ENCODE results near the gene WFDC2.

The WFDC2 gene

DNA sequence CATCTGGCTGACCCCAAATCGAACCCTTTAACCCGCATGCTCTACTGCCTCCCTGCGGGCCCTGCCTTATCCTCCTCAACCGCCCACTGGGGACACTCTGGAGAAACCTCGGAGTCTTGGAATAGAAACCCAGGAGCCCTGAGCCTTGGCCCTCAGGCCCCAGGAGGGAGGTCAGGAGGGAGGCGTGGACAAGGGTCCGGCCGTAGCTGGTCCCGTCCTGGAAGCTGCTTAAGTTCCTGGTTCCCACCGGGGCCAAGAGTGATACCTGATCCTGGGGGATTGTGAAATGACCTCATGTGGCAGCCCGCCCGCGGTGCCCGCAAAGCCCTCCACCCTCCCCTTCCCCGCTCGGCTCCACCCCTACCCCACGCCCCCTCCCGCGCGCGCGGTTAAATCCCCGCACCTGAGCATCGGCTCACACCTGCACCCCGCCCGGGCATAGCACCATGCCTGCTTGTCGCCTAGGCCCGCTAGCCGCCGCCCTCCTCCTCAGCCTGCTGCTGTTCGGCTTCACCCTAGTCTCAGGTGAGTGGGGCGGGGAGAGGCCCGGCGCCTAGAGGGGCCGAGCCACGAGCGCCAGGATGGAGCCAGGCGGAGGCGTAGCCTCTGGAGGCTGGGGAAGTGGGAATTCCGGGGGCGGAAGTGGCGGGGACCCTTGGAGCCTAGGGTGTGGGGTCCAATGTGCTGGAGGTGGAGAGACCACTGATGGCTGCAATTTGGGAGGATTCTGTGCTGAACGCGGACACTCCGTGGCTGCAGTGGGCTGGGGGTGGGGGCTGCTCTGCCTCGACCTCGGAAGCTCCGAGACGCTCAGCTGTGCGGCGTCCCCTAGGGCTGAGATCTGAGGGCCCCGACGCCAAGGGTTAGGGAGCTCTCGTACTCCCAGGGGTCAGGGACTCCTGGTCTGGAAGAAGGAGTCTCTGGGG, at the start of gene WFDC2:
WFDC2 (plus strand) TSS at position 418 of the 926 bp plus-strand sequence; CDS start at position 447, 29 bp downstream.
- H3K36me3 ChIP-seq (ENCODE audit: insufficient read depth, low read length) = no peaks in the 10 kb centered on the region
- no peaks in the 10 kb centered on the region for H3K9me3 ChIP-seq (ENCODE audit: low read length)
- H2AFZ ChIP-seq (ENCODE audit: low read depth, low read length) = peak within 1 kb of the TSS; percentile 90
- H3K27me3 ChIP-seq (ENCODE audit: insufficient read depth, low read length) = peaks cover 14% of the 10 kb centered on the region
- peak within 1 kb of the TSS; percentile 29 for H3K4me3 ChIP-seq (ENCODE audit: low read length)
- no peaks in the 10 kb centered on the region for H3K4me1 ChIP-seq (ENCODE audit: insufficient read depth, low read length)

DNA sequence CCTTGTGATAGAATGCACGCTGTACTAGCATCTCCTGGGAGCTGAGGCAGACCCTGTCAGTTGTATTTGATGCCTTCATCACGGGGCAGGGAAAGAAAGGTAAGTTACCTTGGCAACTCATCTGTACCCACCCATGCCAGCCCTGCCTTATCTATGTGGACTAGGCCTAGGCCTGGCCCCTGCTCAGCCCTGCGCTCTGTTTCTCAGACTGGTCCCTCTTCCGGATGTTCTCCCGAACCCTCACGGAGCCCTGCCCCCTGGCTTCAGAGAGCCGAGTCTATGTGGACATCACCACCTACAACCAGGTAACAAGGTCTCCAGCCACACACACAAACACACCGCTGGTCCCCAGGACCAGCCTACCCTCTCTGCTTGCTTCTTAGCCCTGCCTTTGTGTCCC, 49.4 kb upstream of the WFDC2 start:
- Histone ChIP-seq H3K27me3 (ENCODE audit: insufficient read depth, low read length) (no peaks in the 10 kb centered on the region), H3K36me3 (ENCODE audit: insufficient read depth, low read length) (peaks cover 61% of the 10 kb centered on the region), H3K9me3 (ENCODE audit: low read length) (no peaks in the 10 kb centered on the region), H2AFZ (ENCODE audit: low read depth, low read length) (no peak overlapping the region), H3K4me3 (ENCODE audit: low read length) (no peak overlapping the region), H3K4me1 (ENCODE audit: insufficient read depth, low read length) (peaks cover 14% of the 10 kb centered on the region)

DNA sequence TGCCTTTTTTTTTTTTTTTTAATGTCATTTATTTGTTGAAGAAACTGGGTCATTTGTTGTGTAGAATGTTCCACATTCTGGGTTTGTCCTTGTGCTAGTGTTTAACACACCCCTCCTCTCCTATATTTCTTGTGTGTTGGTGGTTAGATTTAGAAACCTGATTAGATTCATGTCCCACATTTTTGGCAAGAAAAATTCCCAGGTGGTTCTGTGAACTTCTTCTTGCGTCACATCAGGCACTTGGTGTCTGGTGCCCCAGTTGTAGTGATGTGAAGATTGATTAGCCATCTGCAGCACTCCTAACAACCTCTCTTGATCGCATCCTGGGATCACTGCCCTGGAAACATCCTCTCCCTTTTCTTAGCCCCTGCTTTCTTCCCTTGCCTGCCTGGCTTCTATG, 45.9 kb upstream of the WFDC2 start:
- Histone ChIP-seq H2AFZ (ENCODE audit: low read depth, low read length) (no peak overlapping the region), H3K36me3 (ENCODE audit: insufficient read depth, low read length) (peaks cover 71% of the 10 kb centered on the region), H3K4me1 (ENCODE audit: insufficient read depth, low read length) (no peaks in the 10 kb centered on the region), H3K4me3 (ENCODE audit: low read length) (no peak overlapping the region), H3K27me3 (ENCODE audit: insufficient read depth, low read length) (no peaks in the 10 kb centered on the region), H3K9me3 (ENCODE audit: low read length) (no peaks in the 10 kb centered on the region)

DNA sequence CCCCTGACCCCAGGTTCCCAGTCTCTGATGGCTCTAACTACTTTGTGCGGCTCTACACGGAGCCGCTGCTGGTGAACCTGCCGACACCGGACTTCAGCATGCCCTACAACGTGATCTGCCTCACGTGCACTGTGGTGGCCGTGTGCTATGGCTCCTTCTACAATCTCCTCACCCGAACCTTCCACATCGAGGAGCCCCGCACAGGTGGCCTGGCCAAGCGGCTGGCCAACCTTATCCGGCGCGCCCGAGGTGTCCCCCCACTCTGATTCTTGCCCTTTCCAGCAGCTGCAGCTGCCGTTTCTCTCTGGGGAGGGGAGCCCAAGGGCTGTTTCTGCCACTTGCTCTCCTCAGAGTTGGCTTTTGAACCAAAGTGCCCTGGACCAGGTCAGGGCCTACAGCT, 44.0 kb upstream of the WFDC2 start:
- Histone ChIP-seq H3K4me3 (ENCODE audit: low read length) (no peak overlapping the region), H3K36me3 (ENCODE audit: insufficient read depth, low read length) (peaks cover 52% of the 10 kb centered on the region), H2AFZ (ENCODE audit: low read depth, low read length) (no peak overlapping the region), H3K4me1 (ENCODE audit: insufficient read depth, low read length) (no peaks in the 10 kb centered on the region), H3K27me3 (ENCODE audit: insufficient read depth, low read length) (no peaks in the 10 kb centered on the region), H3K9me3 (ENCODE audit: low read length) (no peaks in the 10 kb centered on the region)

GRCh38 chr20:45426320-45427016, 43.1 kb upstream of the WFDC2 start:
- Histone ChIP-seq H3K27me3 (ENCODE audit: insufficient read depth, low read length) (no peaks in the 10 kb centered on the region), H2AFZ (ENCODE audit: low read depth, low read length) (no peak overlapping the region), H3K36me3 (ENCODE audit: insufficient read depth, low read length) (peaks cover 43% of the 10 kb centered on the region), H3K4me1 (ENCODE audit: insufficient read depth, low read length) (no peaks in the 10 kb centered on the region), H3K9me3 (ENCODE audit: low read length) (no peaks in the 10 kb centered on the region), H3K4me3 (ENCODE audit: low read length) (no peak overlapping the region)

DNA sequence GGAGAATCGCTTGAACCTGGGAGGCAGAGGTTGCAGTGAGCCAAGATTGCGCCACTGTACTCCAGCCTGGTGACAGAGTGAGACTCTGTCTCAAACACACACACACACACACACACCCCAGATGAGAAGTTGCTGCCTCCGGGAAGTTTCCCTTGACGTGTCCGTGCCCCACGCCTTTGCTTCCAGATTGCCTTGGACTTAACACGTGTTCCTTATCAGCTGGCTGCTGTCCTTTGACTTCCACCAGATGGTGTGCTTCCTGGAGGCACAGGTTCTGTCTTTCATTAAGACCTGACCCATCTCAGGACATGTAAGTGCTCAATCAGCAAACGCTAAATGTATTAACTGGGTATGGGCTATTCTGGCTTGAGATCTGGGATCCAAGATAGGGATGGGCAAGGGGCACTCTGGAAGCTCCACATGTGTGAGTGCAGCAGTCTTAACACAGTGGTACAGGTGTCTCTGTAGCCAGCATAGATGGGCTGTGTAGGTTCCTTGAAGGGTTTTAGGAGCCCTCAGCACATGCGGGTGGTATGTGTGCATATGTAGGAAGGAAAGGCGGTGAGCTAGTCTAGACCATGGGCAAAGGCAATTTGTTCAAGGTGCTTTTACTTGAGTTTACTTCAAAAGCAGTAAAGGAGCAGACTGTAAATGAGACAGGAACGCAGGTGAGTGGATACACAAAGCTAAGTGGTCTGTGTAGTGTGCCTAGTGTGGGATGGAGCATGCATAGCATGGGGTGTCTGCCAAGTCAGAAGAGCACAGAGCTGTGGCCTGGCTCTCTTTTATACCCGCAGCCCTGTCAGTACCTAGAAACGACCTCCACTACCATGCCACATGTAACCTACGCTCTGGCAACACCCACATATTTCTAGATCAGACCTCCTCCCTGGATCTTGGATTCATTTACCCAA, 42.1 kb upstream of the WFDC2 start:
- no peaks in the 10 kb centered on the region for H3K4me1 ChIP-seq (ENCODE audit: insufficient read depth, low read length)
- no peak overlapping the region for H3K4me3 ChIP-seq (ENCODE audit: low read length)
- no peaks in the 10 kb centered on the region for H3K9me3 ChIP-seq (ENCODE audit: low read length)
- peaks cover 34% of the 10 kb centered on the region for H3K36me3 ChIP-seq (ENCODE audit: insufficient read depth, low read length)
- H2AFZ ChIP-seq (ENCODE audit: low read depth, low read length) = no peak overlapping the region
- H3K27me3 ChIP-seq (ENCODE audit: insufficient read depth, low read length) = no peaks in the 10 kb centered on the region

- H3K9me3 ChIP-seq (ENCODE audit: low read length) = no peaks in the 10 kb centered on the region
- H3K4me3 ChIP-seq (ENCODE audit: low read length) = no peak overlapping the region
Observed at GRCh38 chr20:45429618-45430017, 39.9 kb upstream of the WFDC2 start.

DNA sequence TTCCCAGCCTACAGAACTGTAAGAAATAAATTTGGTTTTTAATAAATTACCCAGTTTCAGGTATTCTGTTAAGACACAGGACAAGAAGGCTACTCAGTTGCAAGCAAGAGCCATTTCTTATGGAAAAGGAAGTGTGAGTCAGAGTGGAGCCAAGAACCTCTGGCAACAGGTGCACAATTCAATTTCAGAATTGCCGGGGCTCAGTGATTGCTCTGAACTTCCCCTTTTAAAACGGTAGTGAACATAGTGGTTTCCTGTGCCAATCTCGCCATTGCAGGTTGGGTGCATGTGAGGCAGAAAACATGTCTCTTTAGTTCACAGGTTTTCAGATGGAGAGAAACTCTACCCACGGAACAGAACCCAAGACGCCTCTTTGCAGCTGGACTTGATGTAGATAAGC, 37.3 kb upstream of the WFDC2 start:
- Histone ChIP-seq H3K9me3 (ENCODE audit: low read length) (no peaks in the 10 kb centered on the region), H2AFZ (ENCODE audit: low read depth, low read length) (no peak overlapping the region), H3K36me3 (ENCODE audit: insufficient read depth, low read length) (no peaks in the 10 kb centered on the region), H3K27me3 (ENCODE audit: insufficient read depth, low read length) (no peaks in the 10 kb centered on the region), H3K4me3 (ENCODE audit: low read length) (no peak overlapping the region), H3K4me1 (ENCODE audit: insufficient read depth, low read length) (no peaks in the 10 kb centered on the region)

More at GRCh38 chr20:45429618-45430017, 39.9 kb upstream of the WFDC2 start:
- H3K27me3 ChIP-seq (ENCODE audit: insufficient read depth, low read length) = no peaks in the 10 kb centered on the region
- peaks cover 16% of the 10 kb centered on the region for H3K36me3 ChIP-seq (ENCODE audit: insufficient read depth, low read length)
- H3K4me1 ChIP-seq (ENCODE audit: insufficient read depth, low read length) = no peaks in the 10 kb centered on the region
- no peak overlapping the region for H2AFZ ChIP-seq (ENCODE audit: low read depth, low read length)

DNA sequence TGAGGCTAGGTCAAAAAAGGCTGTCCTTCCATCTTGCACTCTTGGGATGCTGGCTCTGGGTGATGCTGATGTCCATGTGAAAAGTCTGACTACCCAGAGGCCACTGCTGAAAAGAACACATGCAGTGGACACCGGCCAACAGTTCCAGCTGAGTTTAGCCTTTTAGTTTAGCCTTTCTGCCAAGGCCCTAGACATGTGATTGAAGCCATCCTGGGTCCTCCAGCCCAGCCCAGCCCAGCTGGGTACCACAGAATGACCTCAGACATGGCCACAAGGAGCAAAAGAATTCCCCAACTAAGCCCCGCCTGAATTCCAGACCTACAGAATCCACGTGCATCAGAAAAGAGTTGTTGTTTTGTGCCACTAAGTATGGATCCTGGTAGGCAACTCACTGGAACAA, 36.2 kb upstream of the WFDC2 start:
- H3K4me1 ChIP-seq (ENCODE audit: insufficient read depth, low read length) = no peaks in the 10 kb centered on the region
- H3K4me3 ChIP-seq (ENCODE audit: low read length) = no peak overlapping the region
- H2AFZ ChIP-seq (ENCODE audit: low read depth, low read length) = no peak overlapping the region
- H3K27me3 ChIP-seq (ENCODE audit: insufficient read depth, low read length) = no peaks in the 10 kb centered on the region
- H3K36me3 ChIP-seq (ENCODE audit: insufficient read depth, low read length) = no peaks in the 10 kb centered on the region
- no peaks in the 10 kb centered on the region for H3K9me3 ChIP-seq (ENCODE audit: low read length)

- Histone ChIP-seq H3K4me1 (ENCODE audit: insufficient read depth, low read length) (no peaks in the 10 kb centered on the region), H3K4me3 (ENCODE audit: low read length) (no peak overlapping the region), H3K27me3 (ENCODE audit: insufficient read depth, low read length) (no peaks in the 10 kb centered on the region), H2AFZ (ENCODE audit: low read depth, low read length) (no peak overlapping the region), H3K9me3 (ENCODE audit: low read length) (no peaks in the 10 kb centered on the region), H3K36me3 (ENCODE audit: insufficient read depth, low read length) (no peaks in the 10 kb centered on the region)
Observed at GRCh38 chr20:45433976-45434375, 35.6 kb upstream of the WFDC2 start.

- Histone ChIP-seq H3K9me3 (ENCODE audit: low read length) (no peaks in the 10 kb centered on the region), H3K4me3 (ENCODE audit: low read length) (peak overlapping the region; percentile 31), H3K36me3 (ENCODE audit: insufficient read depth, low read length) (no peaks in the 10 kb centered on the region), H3K27me3 (ENCODE audit: insufficient read depth, low read length) (no peaks in the 10 kb centered on the region), H2AFZ (ENCODE audit: low read depth, low read length) (peak overlapping the region; percentile 29), H3K4me1 (ENCODE audit: insufficient read depth, low read length) (no peaks in the 10 kb centered on the region)
Observed at GRCh38 chr20:45436732-45437485, 32.6 kb upstream of the WFDC2 start.

GRCh38 chr20:45440424-45440823, 29.1 kb upstream of the WFDC2 start:
- Histone ChIP-seq H3K36me3 (ENCODE audit: insufficient read depth, low read length) (no peaks in the 10 kb centered on the region), H3K27me3 (ENCODE audit: insufficient read depth, low read length) (peaks cover 4% of the 10 kb centered on the region), H2AFZ (ENCODE audit: low read depth, low read length) (no peak overlapping the region), H3K4me1 (ENCODE audit: insufficient read depth, low read length) (peaks cover 6% of the 10 kb centered on the region), H3K9me3 (ENCODE audit: low read length) (no peaks in the 10 kb centered on the region), H3K4me3 (ENCODE audit: low read length) (no peak overlapping the region)
